Activated naive CD8-positive, alpha-beta T cell treated with anti-CD3 and anti-CD28 coated beads for 36 hours (primary cell): ENCODE measurements around the gene CR1. TPM values are rescaled to one million over a fixed set of nuclear protein-coding genes. Genes with fewer than 3 reads are reported as not detected.

Source experiments
- total RNA-seq, 2 experiments: library from RNA; stranded (reverse); gene quantifications; one replicate each; pipeline ENCODE4 v1.2.3, GENCODE V29; 2021

CR1 gene
- total RNA-seq, 2 experiments from 2014 or later: not detected

Other genes starting within 250 kb of the CR1 start
- gene CD55, start 174.5 kb upstream of the CR1 start, total RNA-seq: 10 to 100 TPM; 84.0 to 84.1 TPM
- 1 to 10 TPM; 1.6 to 2.8 TPM for gene CR2, start 41.8 kb upstream of the CR1 start, total RNA-seq
- gene CR1L, start 149.0 kb downstream of the CR1 start, total RNA-seq: not detected